HL-60/S4 (cell line): ENCODE results near the gene ATP5PO.

ENCODE experiments used
- in situ Hi-C: fragments of 300-500 bp; cut with MboI; formaldehyde crosslinking; loops from 2 replicates; pipeline ENCODE4 v1.14.3; 2022; ENCODE audit warnings: low sequenced_read_pairs

ATP5PO gene

GRCh38 chr21:33915368-33916199 is at the start of gene ATP5PO:
Gene ATP5PO, minus strand, starts transcription at chr21:33915804. Its CDS starts 41 bp downstream, at chr21:33915763.
- in situ Hi-C loops: no loop called here

GRCh38 chr21:33964706-33965325 is 49.2 kb upstream of the ATP5PO start:
- in situ Hi-C loops: no loop called here

- in situ Hi-C loops: no loop called here
Measured at GRCh38 chr21:33963848-33964555, 48.4 kb upstream of the ATP5PO start.

GRCh38 chr21:33962290-33962689 is 46.7 kb upstream of the ATP5PO start:
- in situ Hi-C loops: no loop called here

GRCh38 chr21:33961061-33961460 is 45.5 kb upstream of the ATP5PO start:
- in situ Hi-C loops: no loop called here

GRCh38 chr21:33959680-33960079 is 44.1 kb upstream of the ATP5PO start:
- in situ Hi-C loops: no loop called here

GRCh38 chr21:33954395-33954794 is 38.8 kb upstream of the ATP5PO start:
- in situ Hi-C loops: no loop called here

- in situ Hi-C loops: no loop called here
Measured at GRCh38 chr21:33951276-33952178, 35.9 kb upstream of the ATP5PO start.

- in situ Hi-C loops: no loop called here
Measured at GRCh38 chr21:33950431-33951079, 35.0 kb upstream of the ATP5PO start.

- in situ Hi-C loops: no loop called here
Measured at GRCh38 chr21:33949516-33950430, 34.2 kb upstream of the ATP5PO start.

- in situ Hi-C loops: no loop called here
Measured at GRCh38 chr21:33948951-33949444, 33.4 kb upstream of the ATP5PO start.

- in situ Hi-C loops: no loop called here
Measured at GRCh38 chr21:33948096-33948950, 32.7 kb upstream of the ATP5PO start.

GRCh38 chr21:33947451-33948095 is 32.0 kb upstream of the ATP5PO start:
- in situ Hi-C loops: no loop called here

- in situ Hi-C loops: no loop called here
Measured at GRCh38 chr21:33945652-33946270, 30.2 kb upstream of the ATP5PO start.

GRCh38 chr21:33944185-33944763 is 28.7 kb upstream of the ATP5PO start:
- in situ Hi-C loops: no loop called here

GRCh38 chr21:33943293-33943692 is 27.7 kb upstream of the ATP5PO start:
- in situ Hi-C loops: no loop called here

GRCh38 chr21:33942426-33942825 is 26.8 kb upstream of the ATP5PO start:
- in situ Hi-C loops: no loop called here
